HG03175 (cell line): ENCODE results near the gene CTCF.

Experiments
- ATAC-seq: cut with Tn5 transposase; IDR thresholded peaks from one replicate; pipeline ENCODE4 v1.9.1; 2021; ENCODE audit warnings: mild to moderate bottlenecking, moderate library complexity; ENCODE audit not compliant: unreplicated experiment

Gene CTCF

GRCh38 chr16:67661886-67662652 lies 99.7 kb downstream of the CTCF start:
- ATAC-seq = no peak

- ATAC-seq = no peak
Measured at GRCh38 chr16:67662653-67663010, 100.3 kb downstream of the CTCF start.

GRCh38 chr16:67663151-67663876 lies 101.0 kb downstream of the CTCF start:
- no peak for ATAC-seq

- no peak for ATAC-seq
Measured at GRCh38 chr16:67663877-67664222, 101.5 kb downstream of the CTCF start.

GRCh38 chr16:67664258-67664657 lies 101.9 kb downstream of the CTCF start:
- no peak for ATAC-seq

- no peak for ATAC-seq
Measured at GRCh38 chr16:67664871-67665270, 102.5 kb downstream of the CTCF start.

GRCh38 chr16:67665598-67665997 lies 103.3 kb downstream of the CTCF start:
- ATAC-seq = no peak

- no peak for ATAC-seq
Measured at GRCh38 chr16:67666032-67666551, 103.8 kb downstream of the CTCF start.

- peak; percentile 63 for ATAC-seq
Measured at GRCh38 chr16:67666559-67667452, 104.5 kb downstream of the CTCF start, which contains the start of the genes C16orf86 and ENKD1. C16orf86 (plus strand) TSS chr16:67666814; CDS start chr16:67666971, 157 bp downstream. ENKD1 (minus strand) TSS chr16:67666750; CDS start chr16:67666442, 308 bp downstream.

GRCh38 chr16:67667453-67667816 lies 105.1 kb downstream of the CTCF start:
- ATAC-seq = no peak

GRCh38 chr16:67667817-67668494 lies 105.6 kb downstream of the CTCF start:
- peak; percentile 76 for ATAC-seq

GRCh38 chr16:67668495-67669157 lies 106.3 kb downstream of the CTCF start:
- ATAC-seq = no peak

- no peak for ATAC-seq
Measured at GRCh38 chr16:67669499-67670101, 107.3 kb downstream of the CTCF start.

- no peak for ATAC-seq
Measured at GRCh38 chr16:67672306-67672705, 110.0 kb downstream of the CTCF start.

GRCh38 chr16:67672739-67673662 lies 110.7 kb downstream of the CTCF start:
- ATAC-seq = no peak

GRCh38 chr16:67673712-67674580 lies 111.6 kb downstream of the CTCF start:
- no peak for ATAC-seq

GRCh38 chr16:67674851-67675578 lies 112.7 kb downstream of the CTCF start:
- ATAC-seq = no peak
